AG10803 (cell line): ENCODE data around the gene CXCR5.

Experiments used
- DNase-seq: peaks from one replicate; pipeline ENCODE4 v3.0.0; 2010; ENCODE audit warnings: low read depth
- H3K4me3 ChIP-seq: 2 replicates; pipeline ENCODE4 v1.5.1; 2011; ENCODE audit warnings: mild to moderate bottlenecking, low read length, control low read depth
- CTCF ChIP-seq: conservative IDR thresholded peaks from 2 replicates; pipeline ENCODE4 v1.5.1; 2011; ENCODE audit warnings: mild to moderate bottlenecking, low read length, control low read depth, inconsistent platforms

The CXCR5 gene

GRCh38 chr11:118898400-118899295 lies 15.0 kb downstream of the CXCR5 start:
- TF ChIP-seq CTCF, result no peak
- H3K4me3 ChIP-seq, result no peak overlapping the region
- no peak for DNase-seq

- no peak overlapping the region for H3K4me3 ChIP-seq
- TF ChIP-seq CTCF, result no peak; the same call in 1 of the 2 replicates
- DNase-seq, result no peak
Measured at GRCh38 chr11:118899296-118899688, 15.6 kb downstream of the CXCR5 start.

GRCh38 chr11:118899706-118900360 lies 16.1 kb downstream of the CXCR5 start:
- TF ChIP-seq CTCF, result no peak

GRCh38 chr11:118900535-118901384 lies 17.1 kb downstream of the CXCR5 start:
- no peak overlapping the region for H3K4me3 ChIP-seq
- TF ChIP-seq CTCF, result no peak
- no peak for DNase-seq

More at GRCh38 chr11:118899706-118900360, 16.1 kb downstream of the CXCR5 start:
- H3K4me3 ChIP-seq, result no peak overlapping the region
- DNase-seq, result no peak

- no peak for DNase-seq
- peak; percentile 16 for TF ChIP-seq CTCF
Measured at GRCh38 chr11:118901494-118902335, 18.0 kb downstream of the CXCR5 start.

More at GRCh38 chr11:118901494-118902335, 18.0 kb downstream of the CXCR5 start:
- H3K4me3 ChIP-seq, result no peak overlapping the region
